ENCODE data around the gene TMEM233.

Gene TMEM233

GRCh38 chr12:119660076-119660475 is 66.5 kb downstream of the TMEM233 start:
- no peak overlapping the region for H3K27ac ChIP-seq
- no peak for TF ChIP-seq CTCF (conservative IDR thresholded peaks at IDR 0.05)
- no peak for TF ChIP-seq ZFX (IDR thresholded peaks at IDR 0.05)

GRCh38 chr12:119661882-119662281 is 68.3 kb downstream of the TMEM233 start:
- TF ChIP-seq CTCF (conservative IDR thresholded peaks at IDR 0.05) (no peak), ZFX (IDR thresholded peaks at IDR 0.05) (no peak)
- no peak overlapping the region for H3K27ac ChIP-seq

GRCh38 chr12:119664642-119665041 is 71.1 kb downstream of the TMEM233 start:
- TF ChIP-seq ZFX (IDR thresholded peaks at IDR 0.05) (no peak), CTCF (conservative IDR thresholded peaks at IDR 0.05) (no peak)
- no peak overlapping the region for H3K27ac ChIP-seq

GRCh38 chr12:119665164-119665929 is 71.8 kb downstream of the TMEM233 start:
- no peak overlapping the region for H3K27ac ChIP-seq
- TF ChIP-seq ZFX (IDR thresholded peaks at IDR 0.05) (no peak), CTCF (conservative IDR thresholded peaks at IDR 0.05) (no peak)

GRCh38 chr12:119666226-119666795 is 72.7 kb downstream of the TMEM233 start:
- TF ChIP-seq CTCF (conservative IDR thresholded peaks at IDR 0.05) (no peak), ZFX (IDR thresholded peaks at IDR 0.05) (no peak)
- H3K27ac ChIP-seq = no peak overlapping the region

- H3K27ac ChIP-seq = peak overlapping the region; percentile 99
- TF ChIP-seq CTCF (conservative IDR thresholded peaks at IDR 0.05) = no peak
- no peak for TF ChIP-seq ZFX (IDR thresholded peaks at IDR 0.05)
Measured at GRCh38 chr12:119666900-119667576, 73.5 kb downstream of the TMEM233 start.
